H1 (cell line): ENCODE measurements around the gene C1QTNF7.

Experiments
- ATF2 ChIP-seq: IDR thresholded peaks from 2 replicates; pipeline ENCODE4 v1.6.1; 2012; ENCODE audit warnings: low read length, inconsistent platforms
- CBX5 ChIP-seq: fragments of 300-800, 300-1000 bp; sonication (generic); IDR thresholded peaks from 2 replicates; pipeline ENCODE4 v1.7.1; 2016; ENCODE audit warnings: antibody characterized with exemption, low read length, low read depth
- CTCF ChIP-seq, 3 experiments: IDR thresholded peaks; 1 replicate in 2 of 3; 2 replicates in 1 of 3; pipeline versions ENCODE4 v1.5.1 to v1.6.1; 2011; ENCODE audit warnings: low read length in 3 of 3, mild to moderate bottlenecking in 3 of 3, inconsistent platforms in 2 of 3, low read depth in 1 of 3, moderate library complexity in 1 of 3; ENCODE audit not compliant: insufficient read depth in 1 of 3; ENCODE audit errors: control extremely low read depth in 1 of 3
- EZH2 ChIP-seq: fragments of 200-600 bp; sonication (generic); IDR thresholded peaks from 2 replicates; pipeline ENCODE4 v1.7.1; 2012; ENCODE audit warnings: low read depth, mild to moderate bottlenecking, moderate library complexity, low read length, inconsistent platforms; ENCODE audit not compliant: severe bottlenecking
- PHF8 ChIP-seq: fragments of 200-600 bp; sonication (generic); conservative IDR thresholded peaks from 2 replicates; pipeline ENCODE4 v1.7.1; 2012; ENCODE audit warnings: low read depth, mild to moderate bottlenecking, inconsistent platforms, low read length, moderate library complexity
- POLR2A ChIP-seq, 2 experiments: IDR thresholded peaks; 1 replicate in 1 of 2; 2 replicates in 1 of 2; pipeline ENCODE4 v1.6.1; 2011; ENCODE audit warnings: low read depth in 2 of 2, low read length in 2 of 2, mild to moderate bottlenecking in 2 of 2; ENCODE audit errors: control extremely low read depth in 1 of 2
- YY1 ChIP-seq: IDR thresholded peaks from 2 replicates; pipeline ENCODE4 v1.6.1; 2011; ENCODE audit warnings: low read depth, mild to moderate bottlenecking, low read length

GRCh38 chr4:15495621-15496020 lies 67.8 kb downstream of the C1QTNF7 start:
- no peak for TF ChIP-seq POLR2A (IDR thresholded peaks at IDR 0.05; ENCODE audit: control extremely low read depth in 1 of 2, low read depth in 2 of 2, low read length in 2 of 2)
- no peak for TF ChIP-seq CTCF (IDR thresholded peaks at IDR 0.05; ENCODE audit: control extremely low read depth in 1 of 3, insufficient read depth in 1 of 3, low read depth in 1 of 3, low read length in 3 of 3)
- TF ChIP-seq PHF8 = no peak
- no peak for TF ChIP-seq EZH2
- no peak for TF ChIP-seq YY1
- no peak for TF ChIP-seq ATF2
- no peak for TF ChIP-seq CBX5
